GM19193 (cell line): ENCODE data around the gene RANBP1.

Source experiments
- POLR2A ChIP-seq: IDR thresholded peaks from 4 replicates; pipeline ENCODE4 v1.6.1; 2011; ENCODE audit not compliant: insufficient read depth, insufficient read length; ENCODE audit errors: extremely low read depth

The RANBP1 gene

GRCh38 chr22:20141186-20142077, 25.5 kb downstream of the RANBP1 start:
- no peak for TF ChIP-seq POLR2A

- TF ChIP-seq POLR2A, result no peak
These were observed 27.1 kb downstream of the RANBP1 start for GRCh38 chr22:20142711-20143621.

- no peak for TF ChIP-seq POLR2A
These were observed 28.2 kb downstream of the RANBP1 start for GRCh38 chr22:20143883-20144665.

- no peak for TF ChIP-seq POLR2A
These were observed 29.4 kb downstream of the RANBP1 start for GRCh38 chr22:20145206-20145831.

GRCh38 chr22:20145832-20146223, 29.9 kb downstream of the RANBP1 start:
- TF ChIP-seq POLR2A, result no peak

GRCh38 chr22:20146777-20147176, 30.9 kb downstream of the RANBP1 start:
- no peak for TF ChIP-seq POLR2A

- no peak for TF ChIP-seq POLR2A
These were observed 31.5 kb downstream of the RANBP1 start for GRCh38 chr22:20147237-20147988.

- no peak for TF ChIP-seq POLR2A
These were observed 32.5 kb downstream of the RANBP1 start for GRCh38 chr22:20148414-20148813.

GRCh38 chr22:20149257-20150250, 33.6 kb downstream of the RANBP1 start:
- TF ChIP-seq POLR2A, result no peak

- no peak for TF ChIP-seq POLR2A
These were observed 34.7 kb downstream of the RANBP1 start, which contains the start of gene CCDC188 for GRCh38 chr22:20150381-20151275. TSS of gene CCDC188 (minus strand) at chr22:20151055. CDS start at chr22:20150986, 69 bp downstream.

- TF ChIP-seq POLR2A, result no peak
These were observed 35.3 kb downstream of the RANBP1 start for GRCh38 chr22:20151276-20151588.
